Endothelial cell (in vitro differentiated cells): Measurements from ENCODE around the gene NUDT22. TPM values are rescaled to one million over a fixed set of nuclear protein-coding genes. Genes with fewer than 3 reads are reported as not detected.

Source experiments
- DNase-seq: peaks from one replicate; pipeline ENCODE4 v3.0.0; 2021; ENCODE audit warnings: low spot score
- H3K27ac Mint-ChIP-seq: one replicate; pipeline ENCODE4 v1.8.0; 2021; ENCODE audit warnings: mixed read lengths, inconsistent platforms; ENCODE audit not compliant: unreplicated experiment
- H3K27me3 Mint-ChIP-seq: one replicate; pipeline ENCODE4 v1.8.0; 2021; ENCODE audit warnings: mild to moderate bottlenecking, moderate library complexity, mixed read lengths, inconsistent platforms; ENCODE audit not compliant: unreplicated experiment
- H3K36me3 Mint-ChIP-seq: one replicate; pipeline ENCODE4 v1.8.0; 2021; ENCODE audit warnings: mild to moderate bottlenecking, low read depth, mixed read lengths, inconsistent platforms; ENCODE audit not compliant: unreplicated experiment
- H3K4me1 Mint-ChIP-seq: one replicate; pipeline ENCODE4 v1.8.0; 2021; ENCODE audit warnings: mild to moderate bottlenecking, mixed read lengths, inconsistent platforms; ENCODE audit not compliant: unreplicated experiment
- H3K4me3 Mint-ChIP-seq: one replicate; pipeline ENCODE4 v1.8.0; 2021; ENCODE audit warnings: mild to moderate bottlenecking, mixed read lengths, inconsistent platforms; ENCODE audit not compliant: unreplicated experiment
- H3K9me3 Mint-ChIP-seq: one replicate; pipeline ENCODE4 v1.8.0; 2021; ENCODE audit warnings: mixed read lengths, inconsistent platforms; ENCODE audit not compliant: unreplicated experiment
- CTCF ChIP-seq: fragments of 200-600 bp; sonication (generic); IDR thresholded peaks from one replicate; pipeline ENCODE4 v1.5.0; 2021; ENCODE audit warnings: antibody characterized with exemption; ENCODE audit not compliant: unreplicated experiment
- total RNA-seq: library from RNA; stranded (reverse); fragmentation: NEBNext Ultra II Directional; extraction: Animal tissue kit (Norgen Biotek cat#: 25700); gene quantifications from one replicate; pipeline ENCODE4 v1.2.1, GENCODE V29; 2021; ENCODE audit not compliant: unreplicated experiment

The NUDT22 gene
- total RNA-seq, 1 donor from 2014 or later = 21.2 TPM

GRCh38 chr11:64226507-64227051 is 505 bp downstream of the NUDT22 start:
- Mint-ChIP-seq H3K27ac (no peak overlapping the region), H3K4me3 (peak overlapping the region; percentile 81), H3K36me3 (no peaks in the 10 kb centered on the region), H3K27me3 (peaks cover 5% of the 10 kb centered on the region), H3K4me1 (peaks cover 3% of the 10 kb centered on the region), H3K9me3 (no peaks in the 10 kb centered on the region)
- no peak for DNase-seq
- TF ChIP-seq CTCF = no peak

DNA sequence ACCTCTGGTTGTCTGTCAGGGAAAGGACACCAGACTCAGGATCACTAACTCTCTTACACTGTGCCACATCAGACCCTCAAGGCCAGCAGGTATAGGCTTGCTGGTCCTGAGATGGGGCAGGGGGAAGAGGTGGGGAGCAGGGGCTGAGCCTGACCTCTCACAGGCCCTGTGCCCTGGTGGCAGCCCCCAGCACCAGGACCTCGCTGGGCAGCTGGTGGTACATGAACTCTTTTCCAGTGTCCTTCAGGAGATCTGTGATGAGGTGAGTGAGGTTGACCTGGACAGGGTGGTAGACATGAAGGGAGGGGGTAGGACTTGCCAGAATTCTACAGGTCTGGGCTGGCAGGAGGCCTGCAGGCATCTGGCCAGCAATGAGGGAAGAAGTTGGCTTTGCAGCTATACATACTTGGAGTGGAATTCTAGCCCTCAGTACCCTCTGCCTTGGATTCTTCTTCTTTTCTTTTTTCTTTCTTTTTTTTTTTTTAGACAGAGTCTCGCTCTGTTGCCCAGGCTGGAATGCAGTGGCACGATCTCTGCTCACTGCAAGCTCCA is 1.4 kb downstream of the NUDT22 start:
- no peak overlapping the region for H3K27ac Mint-ChIP-seq
- TF ChIP-seq CTCF = no peak
- DNase-seq = no peak
- peak overlapping the region; percentile 73 for H3K4me3 Mint-ChIP-seq
- H3K4me1 Mint-ChIP-seq = peaks cover 3% of the 10 kb centered on the region
- H3K27me3 Mint-ChIP-seq = peaks cover 7% of the 10 kb centered on the region
- H3K9me3 Mint-ChIP-seq = no peaks in the 10 kb centered on the region
- H3K36me3 Mint-ChIP-seq = no peaks in the 10 kb centered on the region

DNA sequence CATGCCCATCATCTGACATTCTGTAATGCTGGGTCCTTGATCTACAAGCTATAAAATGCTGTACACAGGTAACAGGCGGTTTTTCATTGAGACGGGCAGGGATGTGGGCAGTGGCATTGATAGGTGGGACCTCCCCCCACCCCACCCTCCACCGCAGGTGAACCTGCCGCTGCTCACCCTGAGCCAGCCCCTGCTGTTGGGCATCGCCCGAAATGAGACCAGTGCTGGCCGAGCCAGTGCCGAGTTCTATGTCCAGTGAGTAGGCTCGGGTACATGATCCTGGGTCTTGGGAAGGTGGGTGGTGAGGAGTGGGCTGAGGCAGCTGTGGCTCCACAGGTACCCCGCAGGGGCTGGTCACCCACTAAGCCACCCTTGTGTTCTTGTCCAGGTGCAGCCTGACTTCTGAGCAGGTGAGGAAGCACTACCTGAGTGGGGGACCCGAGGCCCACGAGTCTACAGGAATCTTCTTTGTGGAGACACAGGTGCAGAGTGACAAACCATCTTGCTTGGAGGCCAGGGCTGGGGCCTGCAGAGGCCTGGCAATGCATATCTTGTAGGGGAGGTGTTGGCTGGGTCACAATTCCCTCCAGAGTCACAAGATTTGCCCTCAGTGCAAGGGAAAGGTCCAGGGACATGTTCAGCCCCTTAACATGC is 3.1 kb downstream of the NUDT22 start:
- H3K4me3 Mint-ChIP-seq = peak overlapping the region; percentile 42
- no peak overlapping the region for H3K27ac Mint-ChIP-seq
- H3K36me3 Mint-ChIP-seq = no peaks in the 10 kb centered on the region
- H3K27me3 Mint-ChIP-seq = peaks cover 11% of the 10 kb centered on the region
- DNase-seq = no peak
- H3K4me1 Mint-ChIP-seq = peaks cover 3% of the 10 kb centered on the region
- no peaks in the 10 kb centered on the region for H3K9me3 Mint-ChIP-seq
- no peak for TF ChIP-seq CTCF

GRCh38 chr11:64229744-64230170 is 3.7 kb downstream of the NUDT22 start:
- Mint-ChIP-seq H3K27me3 (peaks cover 11% of the 10 kb centered on the region), H3K4me1 (peaks cover 3% of the 10 kb centered on the region), H3K36me3 (no peaks in the 10 kb centered on the region), H3K4me3 (peak overlapping the region; percentile 91), H3K27ac (no peak overlapping the region), H3K9me3 (no peaks in the 10 kb centered on the region)
- TF ChIP-seq CTCF = no peak
- no peak for DNase-seq
